NCI-H1092 treated with DMSO at 0.1 percent for 48 hours (cell line): Measurements from ENCODE around the gene PTPRN2.
A peak's percentile ranks its signal among the peaks of the same experiment; 100 is the strongest.

Experiments used
- DNase-seq: peaks from one replicate; lab custom pipeline; 2025; lab: John Stamatoyannopoulos, UW

PTPRN2 gene

GRCh38 chr7:158011941-158012340 lies 575.7 kb downstream of the PTPRN2 start:
- no peak for DNase-seq

- no peak for DNase-seq
These were observed 576.5 kb downstream of the PTPRN2 start for GRCh38 chr7:158010961-158011693.

GRCh38 chr7:158009886-158010285 lies 577.7 kb downstream of the PTPRN2 start:
- no peak for DNase-seq

- no peak for DNase-seq
These were observed 579.4 kb downstream of the PTPRN2 start for GRCh38 chr7:158008267-158008666.

GRCh38 chr7:158007697-158008257 lies 579.8 kb downstream of the PTPRN2 start:
- no peak for DNase-seq

GRCh38 chr7:158006841-158007696 lies 580.6 kb downstream of the PTPRN2 start:
- no peak for DNase-seq

GRCh38 chr7:158005531-158005930 lies 582.1 kb downstream of the PTPRN2 start:
- no peak for DNase-seq

- DNase-seq, result no peak
These were observed 583.5 kb downstream of the PTPRN2 start for GRCh38 chr7:158004123-158004490.

GRCh38 chr7:158003441-158004122 lies 584.0 kb downstream of the PTPRN2 start:
- no peak for DNase-seq

GRCh38 chr7:158002486-158003080 lies 585.0 kb downstream of the PTPRN2 start:
- no peak for DNase-seq

GRCh38 chr7:158001621-158002320 lies 585.9 kb downstream of the PTPRN2 start:
- peak; percentile 93 for DNase-seq

- DNase-seq, result no peak
These were observed 586.6 kb downstream of the PTPRN2 start for GRCh38 chr7:158001003-158001402.

GRCh38 chr7:158000160-158000559 lies 587.5 kb downstream of the PTPRN2 start:
- no peak for DNase-seq

GRCh38 chr7:157998884-157999552 lies 588.6 kb downstream of the PTPRN2 start:
- no peak for DNase-seq

GRCh38 chr7:157997471-157997870 lies 590.2 kb downstream of the PTPRN2 start:
- no peak for DNase-seq

GRCh38 chr7:157997080-157997440 lies 590.6 kb downstream of the PTPRN2 start:
- no peak for DNase-seq

GRCh38 chr7:157996359-157997079 lies 591.1 kb downstream of the PTPRN2 start:
- no peak for DNase-seq

GRCh38 chr7:157995815-157996214 lies 591.8 kb downstream of the PTPRN2 start:
- DNase-seq, result no peak

- DNase-seq, result no peak
These were observed 593.3 kb downstream of the PTPRN2 start for GRCh38 chr7:157994319-157994718.

GRCh38 chr7:157993406-157994105 lies 594.1 kb downstream of the PTPRN2 start:
- DNase-seq, result no peak
